GM12891 (cell line): ENCODE results near the gene HERPUD2.

Experiments
- PAX5 ChIP-seq: IDR thresholded peaks from 2 replicates; pipeline ENCODE4 v1.6.1; 2011; ENCODE audit warnings: low read length, moderate library complexity, mild to moderate bottlenecking; ENCODE audit not compliant: insufficient read depth, severe bottlenecking
- POLR2A ChIP-seq: IDR thresholded peaks from 2 replicates; pipeline ENCODE4 v1.6.1; 2011; ENCODE audit warnings: low read depth, low read length, control low read depth
- POLR2AphosphoS5 ChIP-seq: IDR thresholded peaks from 2 replicates; pipeline ENCODE4 v1.6.1; 2011; ENCODE audit warnings: low read depth, low read length, control low read depth
- POU2F2 ChIP-seq: IDR thresholded peaks from 2 replicates; pipeline ENCODE4 v1.6.1; 2011; ENCODE audit warnings: low read depth, mild to moderate bottlenecking, control low read depth, low read length, moderate library complexity
- SPI1 ChIP-seq: IDR thresholded peaks from 2 replicates; pipeline ENCODE4 v1.6.1; 2011; ENCODE audit warnings: low read depth, low read length, control low read depth
- TAF1 ChIP-seq: IDR thresholded peaks from 2 replicates; pipeline ENCODE4 v1.6.1; 2011; ENCODE audit warnings: low read depth, low read length, control low read depth

DNA sequence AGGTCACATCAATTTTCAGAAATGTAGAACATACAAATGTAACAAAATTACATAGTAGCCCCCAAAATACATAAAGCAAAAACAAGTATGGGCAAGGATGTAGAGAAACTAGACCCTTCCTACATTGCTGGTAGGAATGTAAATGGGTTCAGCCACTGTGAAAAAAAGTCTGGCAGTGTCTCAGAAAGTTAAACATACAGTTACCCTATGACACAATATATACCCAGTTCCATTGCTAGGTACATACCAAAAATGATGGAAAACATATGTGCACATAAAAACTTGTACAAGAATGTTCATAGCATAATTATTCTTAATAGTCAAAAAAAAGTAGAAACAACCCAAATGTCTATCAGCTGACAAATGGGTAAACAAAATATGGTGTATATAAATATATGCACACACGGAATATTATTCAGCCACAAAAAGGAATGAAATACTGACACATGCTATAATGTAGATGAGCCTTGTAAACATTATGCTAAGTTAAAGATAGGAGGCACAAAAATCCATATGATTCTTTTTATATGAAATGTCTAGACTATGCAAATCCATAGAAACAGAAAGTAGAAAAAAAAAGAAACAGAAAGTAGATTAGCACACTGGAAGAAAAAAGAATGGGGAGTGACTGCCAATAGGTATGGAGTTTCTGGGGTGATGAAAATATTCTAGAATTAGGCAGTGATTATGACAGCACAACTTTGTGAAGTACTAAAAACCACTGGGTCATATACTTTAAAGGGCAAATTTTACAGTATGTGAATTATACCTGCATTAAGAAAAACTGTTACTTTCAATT is 13.5 kb downstream of the HERPUD2 start:
- TF ChIP-seq POU2F2 (no peak), POLR2A (no peak), POLR2AphosphoS5 (no peak), TAF1 (no peak), SPI1 (no peak), PAX5 (no peak)
